ENCODE measurements around the gene VWA2. TPM values are rescaled to one million over a fixed set of nuclear protein-coding genes. Genes with fewer than 3 reads are reported as not detected.

VWA2 gene
- 3.5 and 4.7 TPM in 2 replicates for total RNA-seq

GRCh38 chr10:114239117-114239993 lies at the start of gene VWA2:
TSS of gene VWA2 (plus strand) at chr10:114239254. CDS start at chr10:114248714, 9,460 bp downstream.
- DNase-seq (ENCODE audit: low read depth), result peak; percentile 25

- DNase-seq (ENCODE audit: low read depth), result no peak
Measured at GRCh38 chr10:114189700-114190099, 49.4 kb upstream of the VWA2 start.

GRCh38 chr10:114195079-114195478 lies 44.0 kb upstream of the VWA2 start:
- DNase-seq (ENCODE audit: low read depth), result peak; percentile 17

- no peak for DNase-seq (ENCODE audit: low read depth)
Measured at GRCh38 chr10:114199239-114199638, 39.8 kb upstream of the VWA2 start.

- DNase-seq (ENCODE audit: low read depth), result peak; percentile 10
Measured at GRCh38 chr10:114202812-114203211, 36.2 kb upstream of the VWA2 start.

- DNase-seq (ENCODE audit: low read depth), result peak; percentile 32
Measured at GRCh38 chr10:114206902-114207301, 32.2 kb upstream of the VWA2 start.

GRCh38 chr10:114207349-114207748 lies 31.7 kb upstream of the VWA2 start:
- DNase-seq (ENCODE audit: low read depth), result no peak

GRCh38 chr10:114208351-114208750 lies 30.7 kb upstream of the VWA2 start:
- no peak for DNase-seq (ENCODE audit: low read depth)

GRCh38 chr10:114212153-114212552 lies 26.9 kb upstream of the VWA2 start:
- no peak for DNase-seq (ENCODE audit: low read depth)

GRCh38 chr10:114215033-114215432 lies 24.0 kb upstream of the VWA2 start:
- DNase-seq (ENCODE audit: low read depth), result no peak

GRCh38 chr10:114220281-114220680 lies 18.8 kb upstream of the VWA2 start:
- DNase-seq (ENCODE audit: low read depth), result no peak

- no peak for DNase-seq (ENCODE audit: low read depth)
Measured at GRCh38 chr10:114221235-114221634, 17.8 kb upstream of the VWA2 start.

GRCh38 chr10:114223066-114223465 lies 16.0 kb upstream of the VWA2 start:
- DNase-seq (ENCODE audit: low read depth), result no peak

- DNase-seq (ENCODE audit: low read depth), result no peak
Measured at GRCh38 chr10:114228156-114228555, 10.9 kb upstream of the VWA2 start.

- DNase-seq (ENCODE audit: low read depth), result no peak
Measured at GRCh38 chr10:114232561-114233176, 6.4 kb upstream of the VWA2 start.

- no peak for DNase-seq (ENCODE audit: low read depth)
Measured at GRCh38 chr10:114233482-114233881, 5.6 kb upstream of the VWA2 start.

GRCh38 chr10:114234132-114234531 lies 4.9 kb upstream of the VWA2 start:
- no peak for DNase-seq (ENCODE audit: low read depth)

GRCh38 chr10:114239994-114240345 lies 916 bp downstream of the VWA2 start:
- DNase-seq (ENCODE audit: low read depth), result no peak

GRCh38 chr10:114242235-114242634 lies 3.2 kb downstream of the VWA2 start:
- no peak for DNase-seq (ENCODE audit: low read depth)

- DNase-seq (ENCODE audit: low read depth), result no peak
Measured at GRCh38 chr10:114243661-114244060, 4.6 kb downstream of the VWA2 start.

- DNase-seq (ENCODE audit: low read depth), result no peak
Measured at GRCh38 chr10:114244126-114244525, 5.1 kb downstream of the VWA2 start.

- DNase-seq (ENCODE audit: low read depth), result peak; percentile 82
Measured at GRCh38 chr10:114245121-114245791, 6.2 kb downstream of the VWA2 start.
